Lower leg skin (tissue), 3 donors: ENCODE measurements around the gene FZD7.

Source experiments
- POLR2A ChIP-seq, 2 donors: fragments of 450-650 bp; IDR thresholded peaks; one replicate each; pipeline ENCODE4 v1.6.1; 2016 to 2017; ENCODE audit warnings: antibody characterized with exemption in 2 of 2, mild to moderate bottlenecking in 1 of 2, moderate library complexity in 1 of 2
- TF ChIP-seq, protein P1 (sequence below), 3 donors: fragments of 450-650 bp; IDR thresholded peaks; one replicate each; pipeline ENCODE4 v1.5.1; 2016; ENCODE audit warnings: antibody characterized with exemption in 3 of 3, mild to moderate bottlenecking in 3 of 3, moderate library complexity in 2 of 3

GRCh38 chr2:202056611-202057010, 23.0 kb downstream of the FZD7 start:
- TF ChIP-seq, protein P1, sequence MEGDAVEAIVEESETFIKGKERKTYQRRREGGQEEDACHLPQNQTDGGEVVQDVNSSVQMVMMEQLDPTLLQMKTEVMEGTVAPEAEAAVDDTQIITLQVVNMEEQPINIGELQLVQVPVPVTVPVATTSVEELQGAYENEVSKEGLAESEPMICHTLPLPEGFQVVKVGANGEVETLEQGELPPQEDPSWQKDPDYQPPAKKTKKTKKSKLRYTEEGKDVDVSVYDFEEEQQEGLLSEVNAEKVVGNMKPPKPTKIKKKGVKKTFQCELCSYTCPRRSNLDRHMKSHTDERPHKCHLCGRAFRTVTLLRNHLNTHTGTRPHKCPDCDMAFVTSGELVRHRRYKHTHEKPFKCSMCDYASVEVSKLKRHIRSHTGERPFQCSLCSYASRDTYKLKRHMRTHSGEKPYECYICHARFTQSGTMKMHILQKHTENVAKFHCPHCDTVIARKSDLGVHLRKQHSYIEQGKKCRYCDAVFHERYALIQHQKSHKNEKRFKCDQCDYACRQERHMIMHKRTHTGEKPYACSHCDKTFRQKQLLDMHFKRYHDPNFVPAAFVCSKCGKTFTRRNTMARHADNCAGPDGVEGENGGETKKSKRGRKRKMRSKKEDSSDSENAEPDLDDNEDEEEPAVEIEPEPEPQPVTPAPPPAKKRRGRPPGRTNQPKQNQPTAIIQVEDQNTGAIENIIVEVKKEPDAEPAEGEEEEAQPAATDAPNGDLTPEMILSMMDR (IDR thresholded peaks at IDR 0.05), result no peak
- no peak for TF ChIP-seq POLR2A (IDR thresholded peaks at IDR 0.05)
